NT2/D1 (cell line): ENCODE data around the gene TSPAN1.

Experiments
- SUZ12 ChIP-seq: IDR thresholded peaks from 2 replicates; pipeline ENCODE4 v1.6.1; 2011; ENCODE audit not compliant: insufficient read length, insufficient read depth; ENCODE audit errors: extremely low read depth
- YY1 ChIP-seq: IDR thresholded peaks from 2 replicates; pipeline ENCODE4 v1.6.1; 2011; ENCODE audit not compliant: insufficient read length, insufficient read depth
- ZNF274 ChIP-seq: IDR thresholded peaks from 2 replicates; pipeline ENCODE4 v1.6.1; 2011; ENCODE audit warnings: mild to moderate bottlenecking, low read depth, low read length

- TF ChIP-seq ZNF274: no peak
- no peak for TF ChIP-seq YY1
- no peak for TF ChIP-seq SUZ12
These were observed 16.3 kb downstream of the TSPAN1 start for GRCh38 chr1:46191033-46191701.
